HepG2 (cell line): ENCODE results near the gene LCAT. TPM values are rescaled to one million over a fixed set of nuclear protein-coding genes. Genes with fewer than 3 reads are reported as not detected.

Experiments
- GABPB1 ChIP-seq: IDR thresholded peaks from 2 replicates; pipeline ENCODE4 v1.6.1; 2016; ENCODE audit warnings: mild to moderate bottlenecking, missing genetic modification reagents, moderate library complexity, missing compliant biosample characterization
- KDM4B ChIP-seq: sonication (generic); formaldehyde crosslinking; IDR thresholded peaks from 2 replicates; pipeline ENCODE4 v1.4.0; 2020; ENCODE audit warnings: missing genetic modification reagents
- MLLT10 ChIP-seq: sonication (generic); formaldehyde crosslinking; IDR thresholded peaks from 2 replicates; pipeline ENCODE4 v1.4.0; 2020; ENCODE audit warnings: missing genetic modification reagents
- MYC ChIP-seq: sonication (generic); formaldehyde crosslinking; IDR thresholded peaks from 2 replicates; pipeline ENCODE4 v1.9.0; 2021; ENCODE audit warnings: missing genetic modification reagents, borderline replicate concordance
- NRL ChIP-seq: sonication (generic); formaldehyde crosslinking; IDR thresholded peaks from 2 replicates; pipeline ENCODE4 v1.5.0; 2020; ENCODE audit warnings: missing genetic modification reagents, mild to moderate bottlenecking, moderate library complexity, borderline replicate concordance
- POLR2AphosphoS5 ChIP-seq: IDR thresholded peaks from 2 replicates; pipeline ENCODE4 v1.6.1; 2012; ENCODE audit warnings: low read depth, low read length
- PTBP1 ChIP-seq: fragments of 200-400 bp; formaldehyde crosslinking; IDR thresholded peaks from 2 replicates; pipeline ENCODE4 v1.6.1; 2018; ENCODE audit warnings: low read length, low read depth; ENCODE audit not compliant: poor library complexity, severe bottlenecking
- TARDBP ChIP-seq: sonication (generic); formaldehyde crosslinking; IDR thresholded peaks from 2 replicates; pipeline ENCODE4 v1.8.0; 2022; ENCODE audit warnings: mild to moderate bottlenecking, missing genetic modification reagents
- ZBTB38 ChIP-seq: sonication (generic); formaldehyde crosslinking; IDR thresholded peaks from 2 replicates; pipeline ENCODE4 v1.5.1; 2020; ENCODE audit warnings: mild to moderate bottlenecking, missing genetic modification reagents
- ZNF10 ChIP-seq: sonication (generic); formaldehyde crosslinking; IDR thresholded peaks from 2 replicates; pipeline ENCODE4 v1.4.0; 2020; ENCODE audit warnings: mild to moderate bottlenecking, low read depth, missing genetic modification reagents, borderline replicate concordance
- polyA plus RNA-seq, 8 experiments: library from polyadenylated mRNA; depleted of rRNA in 3 of 8; stranded (reverse) in 7 of 8; unstranded in 1 of 8; fragments of >200 nt; fragmentation: Illumina TruSeq in 4 of 8; extraction: Trizol in 4 of 8; gene quantifications; 2 replicates each; pipeline versions ENCODE4 v1.2.1 to v1.2.3, GENCODE V29; 2011 to 2016; ENCODE audit warnings: low read depth in 4 of 8, missing spikeins in 1 of 8, mixed read lengths in 1 of 8; ENCODE audit not compliant: insufficient read depth in 1 of 8
- total RNA-seq, 5 experiments: library from RNA; depleted of rRNA; stranded (reverse); fragments of >200 nt; fragmentation: Illumina TruSeq; extraction: Trizol; gene quantifications; 2 replicates each; pipeline ENCODE4 v1.2.3, GENCODE V29; 2016; ENCODE audit warnings: low read depth in 1 of 5
- TF ChIP-seq, protein P1 (sequence below): sonication (generic); formaldehyde crosslinking; IDR thresholded peaks from 2 replicates; pipeline ENCODE4 v1.8.0; 2022; ENCODE audit warnings: missing genetic modification reagents, mild to moderate bottlenecking, inconsistent platforms, borderline replicate concordance
- TF ChIP-seq, protein P2 (sequence below): sonication (generic); formaldehyde crosslinking; IDR thresholded peaks from 2 replicates; pipeline ENCODE4 v1.4.0; 2020; ENCODE audit warnings: mild to moderate bottlenecking, missing genetic modification reagents
- TF ChIP-seq, protein P3 (sequence below): IDR thresholded peaks from 2 replicates; pipeline ENCODE4 v1.4.0; 2020; ENCODE audit warnings: mild to moderate bottlenecking, missing genetic modification reagents

Gene LCAT
- total and polyA plus RNA-seq, 2 of the 13 experiments (the other 11 are each of a cell fraction or from before 2014, with no cell fraction given) = 36.1 to 38.9 TPM

DNA sequence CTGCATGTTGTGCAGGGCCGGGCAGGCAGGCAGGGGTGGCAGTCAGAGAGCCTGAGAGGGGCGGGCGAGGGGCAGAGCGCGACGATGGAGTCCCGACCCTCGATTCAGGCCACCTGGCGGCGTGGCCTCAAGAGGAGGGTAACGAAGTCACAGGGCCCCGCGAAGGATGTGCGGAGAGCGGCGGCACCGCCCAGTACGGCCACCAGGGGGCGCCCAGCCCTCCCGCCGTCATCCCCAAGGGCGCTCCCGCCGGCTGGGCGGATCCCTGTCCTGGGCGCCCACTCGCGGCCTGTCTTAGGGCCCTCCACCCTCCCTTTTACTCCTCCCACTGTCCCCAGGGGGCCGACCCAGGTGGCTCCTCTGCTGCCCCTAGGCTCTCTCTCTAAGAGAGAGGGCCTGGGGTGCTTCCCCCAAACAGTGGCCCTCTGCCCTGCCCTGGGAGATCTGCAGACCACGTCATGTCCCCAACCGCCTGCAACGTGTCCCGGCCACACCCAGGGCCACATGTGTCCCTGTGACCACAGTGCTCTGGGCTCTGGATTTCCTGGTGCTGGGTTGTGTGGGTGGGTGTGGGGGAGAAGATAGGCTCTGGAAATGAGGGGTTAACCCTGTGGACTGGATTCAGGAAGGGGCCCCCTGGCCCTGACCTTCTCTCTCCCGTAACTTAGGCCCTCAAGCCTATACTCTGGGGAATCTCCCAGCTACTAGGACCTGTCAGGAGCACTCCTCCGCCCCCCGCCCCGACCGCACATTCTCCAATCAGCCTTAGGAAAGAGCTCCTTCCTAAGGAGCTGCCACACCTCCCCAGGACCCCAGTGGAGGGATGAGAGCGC is 49.5 kb upstream of the LCAT start (continued):
- TF ChIP-seq, protein P1, sequence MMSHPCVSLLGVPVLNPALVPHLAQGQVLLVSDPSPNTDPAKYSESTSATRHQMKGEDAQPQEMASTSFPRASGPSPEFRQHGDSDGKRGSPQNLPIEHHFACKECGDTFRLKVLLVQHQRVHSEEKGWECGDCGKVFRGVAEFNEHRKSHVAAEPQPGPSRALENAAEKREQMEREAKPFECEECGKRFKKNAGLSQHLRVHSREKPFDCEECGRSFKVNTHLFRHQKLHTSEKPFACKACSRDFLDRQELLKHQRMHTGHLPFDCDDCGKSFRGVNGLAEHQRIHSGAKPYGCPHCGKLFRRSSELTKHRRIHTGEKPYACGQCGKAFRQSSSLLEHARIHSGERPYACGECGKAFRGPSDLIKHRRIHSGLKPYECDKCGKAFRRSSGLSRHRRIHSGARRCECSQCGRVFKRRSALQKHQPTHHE (CRISPR knock-in tag) = peak; percentile 98
- TF ChIP-seq TARDBP (CRISPR knock-in tag) (0 out of 2 replicates have a peak, but pooled peaks have one; percentile 34), KDM4B (CRISPR knock-in tag) (0 out of 2 replicates have a peak, but pooled peaks have one; percentile 23), POLR2AphosphoS5 (peak; percentile 57), MLLT10 (no peak), PTBP1 (no peak), NRL (CRISPR knock-in tag) (peak; percentile 82; the same call in 1 of the 2 replicates), ZBTB38 (peak; percentile 83), GABPB1 (peak; percentile 82), MYC (CRISPR knock-in tag) (peak; percentile 82), ZNF10 (CRISPR knock-in tag) (no peak)
- TF ChIP-seq, protein P2, sequence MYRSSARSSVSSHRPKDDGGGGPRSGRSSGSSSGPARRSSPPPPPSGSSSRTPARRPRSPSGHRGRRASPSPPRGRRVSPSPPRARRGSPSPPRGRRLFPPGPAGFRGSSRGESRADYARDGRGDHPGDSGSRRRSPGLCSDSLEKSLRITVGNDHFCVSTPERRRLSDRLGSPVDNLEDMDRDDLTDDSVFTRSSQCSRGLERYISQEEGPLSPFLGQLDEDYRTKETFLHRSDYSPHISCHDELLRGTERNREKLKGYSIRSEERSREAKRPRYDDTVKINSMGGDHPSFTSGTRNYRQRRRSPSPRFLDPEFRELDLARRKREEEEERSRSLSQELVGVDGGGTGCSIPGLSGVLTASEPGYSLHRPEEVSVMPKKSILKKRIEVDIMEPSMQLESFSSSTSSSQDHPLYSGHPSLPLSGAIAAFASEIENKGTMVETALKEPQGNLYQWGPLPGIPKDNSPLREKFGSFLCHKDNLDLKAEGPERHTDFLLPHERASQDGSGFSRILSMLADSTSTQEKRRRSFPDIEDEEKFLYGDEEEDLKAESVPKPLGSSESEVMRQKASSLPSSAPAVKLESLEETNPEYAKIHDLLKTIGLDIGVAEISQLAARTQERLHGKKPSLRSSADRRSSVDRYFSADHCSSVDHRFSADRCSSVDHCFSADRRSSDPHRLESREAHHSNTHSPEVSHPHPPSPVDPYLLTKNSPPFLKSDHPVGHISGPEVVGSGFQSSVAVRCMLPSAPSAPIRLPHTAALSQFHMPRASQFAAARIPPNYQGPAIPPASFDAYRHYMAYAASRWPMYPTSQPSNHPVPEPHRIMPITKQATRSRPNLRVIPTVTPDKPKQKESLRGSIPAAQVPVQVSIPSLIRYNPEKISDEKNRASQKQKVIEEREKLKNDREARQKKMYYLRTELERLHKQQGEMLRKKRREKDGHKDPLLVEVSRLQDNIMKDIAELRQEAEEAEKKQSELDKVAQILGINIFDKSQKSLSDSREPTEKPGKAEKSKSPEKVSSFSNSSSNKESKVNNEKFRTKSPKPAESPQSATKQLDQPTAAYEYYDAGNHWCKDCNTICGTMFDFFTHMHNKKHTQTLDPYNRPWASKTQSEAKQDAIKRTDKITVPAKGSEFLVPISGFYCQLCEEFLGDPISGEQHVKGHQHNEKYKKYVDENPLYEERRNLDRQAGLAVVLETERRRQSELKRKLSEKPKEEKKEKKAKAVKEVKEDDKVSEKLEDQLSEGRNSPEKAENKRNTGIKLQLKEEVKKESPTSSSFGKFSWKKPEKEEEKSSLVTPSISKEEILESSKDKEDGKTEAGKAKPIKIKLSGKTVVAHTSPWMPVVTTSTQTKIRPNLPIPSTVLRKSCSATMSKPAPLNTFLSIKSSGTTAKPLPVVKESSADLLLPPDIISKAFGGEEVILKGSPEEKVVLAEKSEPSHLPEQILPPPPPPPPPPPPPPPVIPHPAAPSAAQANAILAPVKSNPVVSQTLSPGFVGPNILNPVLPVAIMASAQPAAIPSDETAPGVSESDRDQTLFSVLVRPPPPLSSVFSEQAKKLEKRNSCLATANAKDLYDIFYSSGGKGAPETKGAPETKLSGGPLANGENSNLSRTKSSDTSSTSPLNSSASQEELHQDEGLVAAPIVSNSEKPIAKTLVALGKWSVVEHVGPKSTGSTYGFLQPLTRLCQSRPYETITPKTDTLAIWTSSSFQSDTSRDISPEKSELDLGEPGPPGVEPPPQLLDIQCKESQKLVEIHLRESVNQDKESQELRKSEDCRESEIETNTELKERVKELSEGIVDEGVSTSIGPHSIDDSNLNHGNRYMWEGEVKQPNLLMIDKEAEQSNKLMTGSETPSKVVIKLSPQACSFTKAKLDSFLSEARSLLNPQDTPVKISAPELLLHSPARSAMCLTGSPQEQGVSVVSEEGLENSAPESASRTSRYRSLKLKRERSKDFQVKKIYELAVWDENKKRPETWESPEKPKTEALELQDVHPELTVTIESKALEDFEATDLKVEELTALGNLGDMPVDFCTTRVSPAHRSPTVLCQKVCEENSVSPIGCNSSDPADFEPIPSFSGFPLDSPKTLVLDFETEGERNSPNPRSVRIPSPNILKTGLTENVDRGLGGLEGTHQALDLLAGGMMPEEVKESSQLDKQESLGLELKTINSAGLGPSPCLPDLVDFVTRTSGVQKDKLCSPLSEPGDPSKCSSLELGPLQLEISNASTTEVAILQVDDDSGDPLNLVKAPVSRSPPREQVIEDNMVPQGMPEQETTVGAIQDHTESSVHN (CRISPR knock-in tag) = peak; percentile 70
- TF ChIP-seq, protein P3, sequence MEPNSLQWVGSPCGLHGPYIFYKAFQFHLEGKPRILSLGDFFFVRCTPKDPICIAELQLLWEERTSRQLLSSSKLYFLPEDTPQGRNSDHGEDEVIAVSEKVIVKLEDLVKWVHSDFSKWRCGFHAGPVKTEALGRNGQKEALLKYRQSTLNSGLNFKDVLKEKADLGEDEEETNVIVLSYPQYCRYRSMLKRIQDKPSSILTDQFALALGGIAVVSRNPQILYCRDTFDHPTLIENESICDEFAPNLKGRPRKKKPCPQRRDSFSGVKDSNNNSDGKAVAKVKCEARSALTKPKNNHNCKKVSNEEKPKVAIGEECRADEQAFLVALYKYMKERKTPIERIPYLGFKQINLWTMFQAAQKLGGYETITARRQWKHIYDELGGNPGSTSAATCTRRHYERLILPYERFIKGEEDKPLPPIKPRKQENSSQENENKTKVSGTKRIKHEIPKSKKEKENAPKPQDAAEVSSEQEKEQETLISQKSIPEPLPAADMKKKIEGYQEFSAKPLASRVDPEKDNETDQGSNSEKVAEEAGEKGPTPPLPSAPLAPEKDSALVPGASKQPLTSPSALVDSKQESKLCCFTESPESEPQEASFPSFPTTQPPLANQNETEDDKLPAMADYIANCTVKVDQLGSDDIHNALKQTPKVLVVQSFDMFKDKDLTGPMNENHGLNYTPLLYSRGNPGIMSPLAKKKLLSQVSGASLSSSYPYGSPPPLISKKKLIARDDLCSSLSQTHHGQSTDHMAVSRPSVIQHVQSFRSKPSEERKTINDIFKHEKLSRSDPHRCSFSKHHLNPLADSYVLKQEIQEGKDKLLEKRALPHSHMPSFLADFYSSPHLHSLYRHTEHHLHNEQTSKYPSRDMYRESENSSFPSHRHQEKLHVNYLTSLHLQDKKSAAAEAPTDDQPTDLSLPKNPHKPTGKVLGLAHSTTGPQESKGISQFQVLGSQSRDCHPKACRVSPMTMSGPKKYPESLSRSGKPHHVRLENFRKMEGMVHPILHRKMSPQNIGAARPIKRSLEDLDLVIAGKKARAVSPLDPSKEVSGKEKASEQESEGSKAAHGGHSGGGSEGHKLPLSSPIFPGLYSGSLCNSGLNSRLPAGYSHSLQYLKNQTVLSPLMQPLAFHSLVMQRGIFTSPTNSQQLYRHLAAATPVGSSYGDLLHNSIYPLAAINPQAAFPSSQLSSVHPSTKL (CRISPR knock-in tag) = peak; percentile 80
